ENCODE results near the gene DRAXIN.

DNA sequence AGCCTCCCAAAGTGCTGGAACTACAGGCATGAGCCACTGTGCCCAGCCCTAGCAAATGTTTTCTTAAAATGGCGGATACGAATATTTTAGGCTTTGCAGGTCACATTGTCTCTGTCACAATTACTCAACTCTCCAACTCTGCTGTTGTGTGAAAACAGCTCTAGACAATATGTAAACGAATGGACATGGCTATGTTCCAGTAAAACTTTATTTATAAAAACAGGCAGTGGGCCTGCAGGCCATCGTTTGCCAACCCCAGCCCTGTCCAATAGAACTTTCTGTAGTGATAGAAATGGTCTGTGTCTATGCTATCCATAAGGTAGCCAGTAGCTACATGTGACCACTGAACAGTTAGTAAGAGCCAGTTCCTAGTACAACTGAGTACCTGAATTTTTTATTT is 31.8 kb upstream of the DRAXIN start:
- TF ChIP-seq, protein P1, sequence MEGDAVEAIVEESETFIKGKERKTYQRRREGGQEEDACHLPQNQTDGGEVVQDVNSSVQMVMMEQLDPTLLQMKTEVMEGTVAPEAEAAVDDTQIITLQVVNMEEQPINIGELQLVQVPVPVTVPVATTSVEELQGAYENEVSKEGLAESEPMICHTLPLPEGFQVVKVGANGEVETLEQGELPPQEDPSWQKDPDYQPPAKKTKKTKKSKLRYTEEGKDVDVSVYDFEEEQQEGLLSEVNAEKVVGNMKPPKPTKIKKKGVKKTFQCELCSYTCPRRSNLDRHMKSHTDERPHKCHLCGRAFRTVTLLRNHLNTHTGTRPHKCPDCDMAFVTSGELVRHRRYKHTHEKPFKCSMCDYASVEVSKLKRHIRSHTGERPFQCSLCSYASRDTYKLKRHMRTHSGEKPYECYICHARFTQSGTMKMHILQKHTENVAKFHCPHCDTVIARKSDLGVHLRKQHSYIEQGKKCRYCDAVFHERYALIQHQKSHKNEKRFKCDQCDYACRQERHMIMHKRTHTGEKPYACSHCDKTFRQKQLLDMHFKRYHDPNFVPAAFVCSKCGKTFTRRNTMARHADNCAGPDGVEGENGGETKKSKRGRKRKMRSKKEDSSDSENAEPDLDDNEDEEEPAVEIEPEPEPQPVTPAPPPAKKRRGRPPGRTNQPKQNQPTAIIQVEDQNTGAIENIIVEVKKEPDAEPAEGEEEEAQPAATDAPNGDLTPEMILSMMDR (IDR thresholded peaks at IDR 0.05): no peak
- no peak for TF ChIP-seq POLR2AphosphoS5 (IDR thresholded peaks at IDR 0.05)
